ENCODE data around the gene A1CF.
A peak's percentile ranks its signal among the peaks of the same experiment; 100 is the strongest.

A1CF gene

GRCh38 chr10:50862719-50863118 is 22.7 kb downstream of the A1CF start:
- no peak for DNase-seq

- no peak for DNase-seq
These were observed 24.1 kb downstream of the A1CF start for GRCh38 chr10:50861370-50861769.

- DNase-seq: no peak
These were observed 27.8 kb downstream of the A1CF start for GRCh38 chr10:50857579-50857978.

DNA sequence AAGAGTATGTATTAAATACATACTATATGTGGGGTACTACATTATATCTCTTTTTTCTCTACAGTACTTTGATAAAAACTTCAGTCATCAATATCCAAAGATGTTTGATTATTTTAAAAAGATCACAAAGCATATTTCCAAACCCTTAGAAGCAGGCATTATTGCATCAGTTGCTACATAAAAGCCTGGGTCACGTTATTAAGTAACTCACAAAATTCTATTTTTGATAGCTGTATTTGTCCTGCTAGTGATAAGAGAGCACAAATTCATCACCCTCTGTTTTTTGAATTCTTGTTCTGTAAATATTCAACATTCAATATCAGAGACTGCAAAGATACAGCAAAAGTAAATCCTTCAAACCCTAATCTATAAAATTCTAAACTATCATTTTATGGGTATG is 30.0 kb downstream of the A1CF start:
- no peak for DNase-seq

GRCh38 chr10:50855015-50855414 is 30.4 kb downstream of the A1CF start:
- DNase-seq: no peak

DNA sequence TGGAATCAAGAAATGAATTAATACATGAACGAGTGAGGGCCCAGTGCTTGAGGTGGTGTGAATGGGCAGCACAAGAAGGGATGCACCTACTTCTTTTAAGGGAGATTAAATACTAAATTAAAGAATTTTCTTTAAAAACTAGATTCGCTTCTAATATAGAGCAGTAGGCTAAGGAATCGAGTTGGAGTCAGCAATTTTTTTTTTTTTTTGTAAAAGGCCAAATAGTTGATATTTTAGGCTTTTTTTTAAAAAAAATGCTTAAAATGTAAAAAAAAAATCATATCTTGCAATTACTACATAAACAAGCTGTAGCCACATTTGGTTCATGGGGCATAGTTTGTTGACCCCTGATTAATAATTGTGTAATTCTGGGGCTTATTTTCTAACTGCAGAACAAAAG is 31.9 kb downstream of the A1CF start:
- no peak for DNase-seq

DNA sequence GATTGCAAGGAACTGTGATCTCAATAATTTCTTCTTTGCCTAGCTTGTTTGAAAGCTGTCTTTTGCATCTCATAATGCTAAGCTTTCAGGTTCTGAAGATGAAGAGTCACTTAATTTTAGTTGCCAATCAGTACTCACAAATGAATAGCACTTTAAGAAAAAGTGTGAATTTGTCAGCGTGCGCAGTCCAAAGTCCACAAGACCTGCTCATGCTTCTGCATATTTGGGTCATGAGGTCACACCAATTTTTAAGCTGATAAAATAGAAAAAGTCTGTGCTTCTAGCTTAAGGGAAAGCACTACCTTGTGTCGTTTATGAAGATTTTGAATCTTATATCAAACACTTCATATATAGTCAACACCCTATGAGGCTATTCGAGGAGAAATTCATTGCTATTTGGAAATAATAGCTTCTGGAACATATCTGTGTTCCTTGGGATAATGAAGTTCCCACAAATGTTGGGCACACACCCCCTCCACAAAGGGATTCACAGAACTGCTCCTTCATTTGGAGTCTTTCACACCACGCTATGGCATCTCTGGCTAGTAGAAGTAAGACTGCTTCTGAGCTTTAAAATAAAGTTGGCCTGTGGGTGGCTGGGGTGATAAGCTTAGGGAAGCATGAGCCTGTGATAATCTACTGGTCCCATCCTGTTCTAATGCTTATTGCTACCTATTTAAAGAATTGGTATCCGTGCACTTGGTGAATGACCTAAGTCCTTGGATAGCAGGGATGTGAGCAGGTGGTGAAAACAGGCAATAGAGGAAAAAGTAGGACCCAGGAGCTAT is 33.3 kb downstream of the A1CF start:
- DNase-seq: no peak

DNA sequence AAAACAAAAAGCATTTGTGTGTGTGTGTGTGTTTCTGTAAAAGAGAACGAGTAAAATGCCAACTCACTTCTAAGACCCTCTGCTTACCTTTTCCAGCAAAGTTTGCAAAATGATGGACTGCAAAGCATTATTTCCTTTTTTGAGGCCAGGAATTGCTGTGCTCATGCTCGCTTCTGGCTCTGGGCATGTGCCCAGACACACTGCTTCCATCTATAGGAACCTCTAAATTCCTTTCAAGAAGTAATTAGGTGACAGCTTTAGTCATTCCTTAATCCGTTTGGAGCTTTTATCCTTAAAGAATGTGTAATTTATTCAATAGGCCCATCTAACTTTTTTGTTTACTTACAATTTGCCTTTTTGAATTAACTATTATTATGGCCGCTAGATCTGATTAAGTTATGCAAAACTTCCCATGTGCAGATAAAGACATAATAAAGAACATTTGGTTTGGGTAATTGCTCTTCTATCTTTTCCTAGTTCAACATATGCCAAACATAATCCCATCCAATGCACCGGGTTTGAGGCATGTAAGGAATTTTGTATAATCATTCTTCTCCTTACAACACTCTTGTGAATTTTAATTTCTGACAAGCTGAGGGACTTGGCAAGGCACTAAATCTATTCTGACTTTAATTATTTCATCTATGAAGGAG is 34.7 kb downstream of the A1CF start:
- DNase-seq: peak; percentile 6

DNA sequence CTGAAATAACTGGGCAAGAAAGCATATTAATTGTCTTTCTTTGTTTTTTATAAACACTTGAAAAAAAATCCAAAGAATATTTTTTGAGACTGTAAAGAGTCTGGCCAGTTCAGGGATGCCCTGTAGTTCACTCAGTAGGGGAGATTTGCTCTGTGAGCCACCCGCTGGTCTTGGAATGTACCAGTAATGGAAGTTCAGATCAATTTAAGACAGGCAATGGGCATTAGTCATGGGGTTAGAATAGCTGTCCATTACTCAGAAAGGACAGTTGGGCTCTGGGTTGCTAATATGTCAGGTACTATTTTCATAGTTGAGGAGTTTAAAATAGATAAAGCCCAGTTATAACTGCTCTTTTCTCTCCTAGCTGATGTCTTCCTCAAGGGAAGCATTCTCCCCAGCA is 38.7 kb downstream of the A1CF start:
- peak; percentile 64 for DNase-seq

- no peak for DNase-seq
These were observed 48.3 kb downstream of the A1CF start for GRCh38 chr10:50837095-50837494.

- no peak for DNase-seq
These were observed 53.2 kb downstream of the A1CF start for GRCh38 chr10:50832171-50832751.

GRCh38 chr10:50830066-50830465 is 55.4 kb downstream of the A1CF start:
- DNase-seq: no peak

- no peak for DNase-seq
These were observed 60.6 kb downstream of the A1CF start for GRCh38 chr10:50824782-50825181.

DNA sequence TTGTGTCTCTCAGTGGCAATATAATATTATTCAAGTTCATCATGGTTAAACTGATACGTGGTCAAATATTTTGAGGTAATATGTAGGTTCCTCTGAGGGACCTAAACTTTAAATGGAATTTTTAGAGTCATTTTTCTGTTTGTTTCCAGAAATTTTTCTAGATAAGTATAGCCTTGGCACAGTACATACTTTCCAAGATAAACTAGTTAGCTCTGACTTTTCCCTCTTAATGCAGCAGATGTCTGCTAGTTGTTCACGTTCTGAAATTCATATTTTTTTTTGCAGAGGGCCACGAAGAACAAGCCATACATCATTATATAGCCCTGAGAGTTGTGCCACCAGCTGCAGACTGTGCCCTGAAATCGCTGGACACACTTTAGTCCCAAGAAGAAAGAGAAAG is 61.6 kb downstream of the A1CF start:
- DNase-seq: no peak

DNA sequence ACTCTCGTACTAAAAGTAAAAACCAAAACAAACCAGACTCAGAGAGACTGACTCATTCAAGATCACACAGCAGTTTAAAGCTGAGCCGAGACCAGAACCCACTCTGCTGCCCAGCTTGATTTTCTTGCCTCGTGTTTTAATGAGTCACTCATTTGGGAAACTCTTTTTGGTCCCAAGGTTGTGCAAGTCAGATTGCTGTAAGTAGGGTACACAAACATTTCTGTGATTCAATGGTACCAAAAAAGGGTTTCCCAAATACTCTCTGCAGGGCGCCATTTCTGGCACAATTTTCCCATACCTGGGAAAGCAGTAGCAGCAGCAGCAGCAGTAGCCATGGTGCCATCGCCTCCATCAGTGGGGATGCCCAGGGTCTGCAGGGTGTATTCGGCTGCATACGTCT is 75.8 kb downstream of the A1CF start:
- DNase-seq: no peak

DNA sequence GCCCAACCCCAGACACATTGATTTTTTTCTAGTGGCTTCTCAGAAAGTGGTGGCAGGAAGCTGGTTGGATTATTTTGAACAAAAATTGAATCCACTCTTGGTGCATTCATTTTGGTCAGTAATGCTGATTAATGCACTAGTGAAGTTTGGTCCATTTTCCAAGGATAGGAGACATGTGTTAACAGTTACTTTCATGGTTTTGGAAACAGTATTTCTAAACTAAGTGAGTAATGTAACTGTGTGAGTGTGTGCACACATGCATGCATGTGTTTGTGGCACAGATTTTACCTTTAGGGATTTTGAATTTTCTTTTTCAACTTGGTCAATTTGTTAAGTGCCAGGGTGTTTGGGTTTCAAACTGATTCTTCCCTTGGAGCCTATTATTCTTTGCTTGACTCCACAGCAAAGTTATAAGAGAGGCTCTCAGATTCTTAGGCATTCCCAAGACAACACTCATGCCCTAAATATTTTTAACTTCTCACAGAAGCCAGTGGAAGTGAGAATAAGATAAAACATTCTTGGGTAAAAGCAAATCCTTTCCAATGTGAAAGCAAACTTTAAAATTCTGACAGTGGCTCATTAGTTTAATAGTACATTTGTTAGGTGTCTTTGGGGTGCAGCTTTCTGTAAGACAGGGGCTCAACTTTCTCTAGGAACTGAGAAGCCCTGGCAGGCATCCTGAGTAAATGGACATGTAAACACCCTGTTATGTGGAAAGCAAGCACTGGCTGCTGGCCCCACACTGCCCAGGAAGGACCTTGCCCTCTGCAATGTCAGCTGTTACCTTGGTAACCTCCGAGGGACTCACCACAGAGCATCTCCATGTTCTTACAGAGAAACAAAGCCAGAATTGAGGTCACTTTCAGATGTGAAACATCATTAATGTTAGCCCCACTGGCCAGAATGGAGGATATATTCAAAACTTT is 77.3 kb downstream of the A1CF start:
- peak; percentile 21 for DNase-seq

- DNase-seq: no peak
These were observed 79.3 kb downstream of the A1CF start for GRCh38 chr10:50805981-50806622.

DNA sequence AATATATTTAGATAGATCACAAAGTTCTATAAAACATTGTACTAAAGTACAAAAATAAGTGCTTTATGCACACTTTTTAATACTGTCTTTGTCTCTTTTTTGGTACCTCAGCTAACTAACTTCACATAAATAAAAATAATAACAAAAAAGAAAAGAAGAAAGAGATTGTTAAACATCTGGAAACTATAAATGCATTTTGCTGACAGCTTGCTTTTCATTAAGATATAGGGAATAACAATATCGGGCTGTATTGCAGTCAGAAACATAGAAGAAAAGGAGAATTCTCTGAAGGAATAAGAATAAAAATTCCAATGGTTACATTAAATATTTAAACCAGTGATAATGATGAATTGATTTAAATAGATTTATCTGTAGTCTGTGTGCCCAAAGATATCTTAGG is 85.8 kb downstream of the A1CF start:
- DNase-seq: no peak

- DNase-seq: no peak
These were observed 87.1 kb downstream of the A1CF start for GRCh38 chr10:50798297-50798696.

- no peak for DNase-seq
These were observed 88.7 kb downstream of the A1CF start for GRCh38 chr10:50796693-50797092.

DNA sequence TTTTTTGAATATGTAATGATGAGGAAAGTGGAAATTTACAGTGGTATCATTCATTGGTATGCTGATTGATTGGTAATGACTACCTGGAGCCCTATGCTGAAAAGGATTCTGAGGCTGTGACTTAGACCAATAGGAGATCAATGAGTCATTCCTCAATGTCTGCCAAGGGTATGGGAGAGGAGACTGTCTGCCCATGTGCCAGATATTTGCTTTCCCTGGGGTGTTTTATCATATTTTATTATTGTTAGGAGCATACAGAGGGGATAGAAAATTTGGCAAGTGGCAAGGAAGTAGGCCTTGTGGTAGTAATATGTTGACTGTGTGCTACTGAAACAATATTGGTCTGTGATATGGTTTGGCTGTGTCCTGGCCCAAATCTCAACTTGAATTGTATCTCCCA is 90.9 kb downstream of the A1CF start:
- no peak for DNase-seq
